OCI-LY3 (cell line): ENCODE results near the gene CD300H.

ENCODE experiments used
- H2AFZ ChIP-seq: fragments of 200-600, 300-600 bp; shearing (Covaris generic); 2 replicates; pipeline ENCODE4 v1.6.0; 2014; ENCODE audit warnings: antibody characterized with exemption, low read depth, low read length
- H3K27ac ChIP-seq: fragments of 200-600, 300-600 bp; sonication (generic); 2 replicates; pipeline ENCODE4 v1.5.1; 2014; ENCODE audit warnings: mild to moderate bottlenecking, low read length, moderate library complexity, mixed read lengths
- H3K27me3 ChIP-seq: fragments of 200-600, 300-600 bp; sonication (generic); 2 replicates; pipeline ENCODE4 v1.6.1; 2014; ENCODE audit warnings: low read depth, low read length, mixed read lengths
- H3K36me3 ChIP-seq: fragments of 200-600, 300-600 bp; sonication (generic); replicated peaks from 2 replicates; pipeline ENCODE3; 2014; ENCODE audit warnings: low read depth, low read length, mixed read lengths
- H3K4me1 ChIP-seq: fragments of 300-600, 200-600 bp; sonication (generic); 2 replicates; pipeline ENCODE4 v1.6.1; 2014; ENCODE audit warnings: low read length, mixed read lengths
- H3K4me2 ChIP-seq: fragments of 200-600, 300-600 bp; sonication (generic); 2 replicates; pipeline ENCODE4 v1.6.1; 2014; ENCODE audit warnings: low read length, mixed read lengths
- H3K4me3 ChIP-seq: fragments of 300-600, 200-600 bp; sonication (generic); 2 replicates; pipeline ENCODE4 v1.5.1; 2014; ENCODE audit warnings: antibody characterized with exemption, mild to moderate bottlenecking, low read length, moderate library complexity
- H3K79me2 ChIP-seq: fragments of 300-600, 200-600 bp; shearing (Covaris generic); 2 replicates; pipeline ENCODE4 v1.6.1; 2014; ENCODE audit warnings: mild to moderate bottlenecking, low read length, mixed read lengths
- H3K9ac ChIP-seq: fragments of 300-600, 200-600 bp; shearing (Covaris generic); 2 replicates; pipeline ENCODE4 v1.6.0; 2014; ENCODE audit warnings: mild to moderate bottlenecking, low read length, moderate library complexity
- H3K9me3 ChIP-seq: fragments of 200-600, 300-600 bp; shearing (Covaris generic); 2 replicates; pipeline ENCODE4 v1.6.1; 2014; ENCODE audit warnings: low read length, mixed read lengths; ENCODE audit not compliant: insufficient read depth
- H4K20me1 ChIP-seq: fragments of 200-600, 300-600 bp; sonication (generic); 2 replicates; pipeline ENCODE4 v1.6.1; 2016; ENCODE audit warnings: low read length, mixed read lengths; ENCODE audit not compliant: insufficient read depth
- EZH2phosphoT487 ChIP-seq: fragments of 200-600 bp; shearing (Covaris generic); IDR thresholded peaks from 2 replicates; pipeline ENCODE4 v1.6.1; 2018; ENCODE audit warnings: antibody characterized with exemption, mixed run types, low read depth
- TF ChIP-seq, protein P1 (sequence below): fragments of 200-600, 300-600 bp; sonication (generic); IDR thresholded peaks from 2 replicates; pipeline ENCODE4 v1.5.1; 2014; ENCODE audit warnings: antibody characterized with exemption, low read length, low read depth

CD300H gene

DNA sequence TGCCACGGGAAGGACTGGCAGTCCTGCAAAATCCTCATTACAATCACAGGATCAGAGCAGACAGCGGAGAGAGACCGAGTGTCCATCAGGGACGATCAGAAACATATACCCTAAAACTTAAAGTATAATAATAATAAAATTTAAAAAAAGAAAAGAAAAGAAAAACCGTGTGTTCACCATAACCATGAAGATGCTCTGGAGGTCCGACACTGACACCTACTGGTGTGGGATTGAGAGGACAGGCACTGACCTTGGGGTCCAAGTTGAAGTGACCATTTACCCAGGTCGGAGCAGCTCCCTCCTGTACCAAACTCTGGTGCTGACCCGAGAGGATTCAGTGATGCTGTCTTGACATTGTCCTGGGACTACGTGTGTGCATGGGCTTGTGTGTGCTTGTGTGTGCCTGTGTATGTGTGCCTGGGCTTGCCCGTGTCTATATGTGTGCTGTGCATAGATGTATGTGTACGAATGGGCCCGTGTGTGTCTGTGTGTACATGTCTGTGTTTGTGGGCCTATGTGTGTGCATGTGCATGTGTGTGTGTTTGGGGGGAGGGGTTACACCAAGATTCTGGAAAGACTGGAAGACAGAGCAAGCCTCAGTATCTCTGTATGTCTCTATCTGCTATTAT lies 34.7 kb upstream of the CD300H start:
- H3K4me3 ChIP-seq, result no peak overlapping the region
- TF ChIP-seq EZH2phosphoT487, result no peak
- TF ChIP-seq, protein P1, sequence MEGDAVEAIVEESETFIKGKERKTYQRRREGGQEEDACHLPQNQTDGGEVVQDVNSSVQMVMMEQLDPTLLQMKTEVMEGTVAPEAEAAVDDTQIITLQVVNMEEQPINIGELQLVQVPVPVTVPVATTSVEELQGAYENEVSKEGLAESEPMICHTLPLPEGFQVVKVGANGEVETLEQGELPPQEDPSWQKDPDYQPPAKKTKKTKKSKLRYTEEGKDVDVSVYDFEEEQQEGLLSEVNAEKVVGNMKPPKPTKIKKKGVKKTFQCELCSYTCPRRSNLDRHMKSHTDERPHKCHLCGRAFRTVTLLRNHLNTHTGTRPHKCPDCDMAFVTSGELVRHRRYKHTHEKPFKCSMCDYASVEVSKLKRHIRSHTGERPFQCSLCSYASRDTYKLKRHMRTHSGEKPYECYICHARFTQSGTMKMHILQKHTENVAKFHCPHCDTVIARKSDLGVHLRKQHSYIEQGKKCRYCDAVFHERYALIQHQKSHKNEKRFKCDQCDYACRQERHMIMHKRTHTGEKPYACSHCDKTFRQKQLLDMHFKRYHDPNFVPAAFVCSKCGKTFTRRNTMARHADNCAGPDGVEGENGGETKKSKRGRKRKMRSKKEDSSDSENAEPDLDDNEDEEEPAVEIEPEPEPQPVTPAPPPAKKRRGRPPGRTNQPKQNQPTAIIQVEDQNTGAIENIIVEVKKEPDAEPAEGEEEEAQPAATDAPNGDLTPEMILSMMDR, result peak; percentile 67
- H3K9ac ChIP-seq, result no peak overlapping the region
- H3K4me1 ChIP-seq, result peaks cover 23% of the 10 kb centered on the region
- no peaks in the 10 kb centered on the region for H4K20me1 ChIP-seq
- H3K27ac ChIP-seq, result no peak overlapping the region
- no peaks in the 10 kb centered on the region for H3K9me3 ChIP-seq
- H3K27me3 ChIP-seq, result peaks cover 45% of the 10 kb centered on the region
- H2AFZ ChIP-seq, result no peak overlapping the region
- peak overlapping the region; percentile 11; the same call in 1 of the 2 replicates for H3K4me2 ChIP-seq
- no peaks in the 10 kb centered on the region for H3K79me2 ChIP-seq
- H3K36me3 ChIP-seq, result no peaks in the 10 kb centered on the region

DNA sequence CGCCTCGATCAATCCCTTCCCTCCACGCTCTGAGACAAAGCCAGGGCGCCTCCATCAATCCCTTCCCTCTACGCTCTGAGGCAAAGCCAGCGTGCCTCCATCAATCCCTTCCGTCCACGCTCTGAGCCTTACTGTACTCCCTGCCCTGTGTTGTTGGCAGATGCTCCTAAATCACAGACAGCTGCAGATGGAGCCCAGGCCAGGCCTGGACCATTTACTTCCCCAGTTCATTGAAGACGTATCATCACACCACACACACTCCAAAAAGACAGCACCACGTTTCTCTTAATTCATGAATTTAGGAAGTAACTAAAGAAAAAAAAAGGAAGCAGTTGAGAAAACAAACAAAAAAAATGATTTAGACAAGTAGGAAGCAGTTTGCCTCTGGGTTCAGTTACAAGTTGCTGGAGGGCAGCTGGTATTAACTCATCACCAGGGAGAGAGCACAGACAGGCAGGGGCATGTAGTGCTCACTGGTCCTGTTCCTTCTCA lies 32.2 kb upstream of the CD300H start:
- Histone ChIP-seq H3K27me3 (peaks cover 41% of the 10 kb centered on the region), H3K27ac (no peak overlapping the region), H3K4me3 (no peak overlapping the region), H3K79me2 (no peaks in the 10 kb centered on the region), H3K4me2 (no peak overlapping the region), H2AFZ (no peak overlapping the region), H3K9ac (no peak overlapping the region), H3K4me1 (peaks cover 25% of the 10 kb centered on the region), H4K20me1 (no peaks in the 10 kb centered on the region), H3K36me3 (no peaks in the 10 kb centered on the region), H3K9me3 (no peaks in the 10 kb centered on the region)
- TF ChIP-seq, protein P1, result no peak
- no peak for TF ChIP-seq EZH2phosphoT487

DNA sequence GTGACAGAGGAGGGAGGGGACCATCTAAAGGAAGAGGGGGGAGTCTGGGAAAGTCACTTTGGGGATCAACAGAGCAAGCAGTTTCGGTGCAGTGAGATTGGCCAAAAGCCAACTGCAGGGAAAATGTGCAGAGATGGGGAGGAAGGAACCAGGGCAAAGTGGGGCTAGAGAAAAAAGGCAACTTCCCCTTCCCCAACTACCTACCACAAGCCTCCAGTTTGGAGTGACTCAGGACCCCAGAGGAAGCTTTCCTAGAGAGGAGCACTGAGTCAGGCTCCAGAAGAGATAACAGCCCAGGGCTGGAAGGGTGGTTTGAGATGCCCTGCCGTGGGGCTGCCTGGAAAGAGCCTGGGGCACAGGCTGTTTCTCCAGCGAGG lies 31.7 kb upstream of the CD300H start:
- H2AFZ ChIP-seq, result no peak overlapping the region

GRCh38 chr17:74598346-74599022 lies 31.2 kb upstream of the CD300H start:
- H3K27me3 ChIP-seq, result peaks cover 31% of the 10 kb centered on the region
- H3K4me3 ChIP-seq, result no peak overlapping the region
- peaks cover 25% of the 10 kb centered on the region for H3K4me1 ChIP-seq

More for the DNA sequence above, 31.7 kb upstream of the CD300H start:
- H3K27ac ChIP-seq, result no peak overlapping the region
- H3K4me1 ChIP-seq, result peaks cover 25% of the 10 kb centered on the region
- peaks cover 36% of the 10 kb centered on the region for H3K27me3 ChIP-seq
- no peaks in the 10 kb centered on the region for H4K20me1 ChIP-seq
- TF ChIP-seq EZH2phosphoT487, result no peak
- TF ChIP-seq, protein P1, result no peak
- H3K4me2 ChIP-seq, result no peak overlapping the region
- no peaks in the 10 kb centered on the region for H3K9me3 ChIP-seq
- H3K36me3 ChIP-seq, result no peaks in the 10 kb centered on the region
- H3K9ac ChIP-seq, result no peak overlapping the region
- H3K79me2 ChIP-seq, result no peaks in the 10 kb centered on the region
- H3K4me3 ChIP-seq, result no peak overlapping the region

More at GRCh38 chr17:74598346-74599022, 31.2 kb upstream of the CD300H start:
- Histone ChIP-seq H2AFZ (no peak overlapping the region), H3K9ac (no peak overlapping the region), H3K27ac (no peak overlapping the region), H3K4me2 (no peak overlapping the region), H3K36me3 (no peaks in the 10 kb centered on the region), H3K79me2 (no peaks in the 10 kb centered on the region), H3K9me3 (no peaks in the 10 kb centered on the region), H4K20me1 (no peaks in the 10 kb centered on the region)
- no peak for TF ChIP-seq EZH2phosphoT487
- TF ChIP-seq, protein P1, result no peak
